ENCODE data around the gene SNUPN.

SNUPN gene

DNA sequence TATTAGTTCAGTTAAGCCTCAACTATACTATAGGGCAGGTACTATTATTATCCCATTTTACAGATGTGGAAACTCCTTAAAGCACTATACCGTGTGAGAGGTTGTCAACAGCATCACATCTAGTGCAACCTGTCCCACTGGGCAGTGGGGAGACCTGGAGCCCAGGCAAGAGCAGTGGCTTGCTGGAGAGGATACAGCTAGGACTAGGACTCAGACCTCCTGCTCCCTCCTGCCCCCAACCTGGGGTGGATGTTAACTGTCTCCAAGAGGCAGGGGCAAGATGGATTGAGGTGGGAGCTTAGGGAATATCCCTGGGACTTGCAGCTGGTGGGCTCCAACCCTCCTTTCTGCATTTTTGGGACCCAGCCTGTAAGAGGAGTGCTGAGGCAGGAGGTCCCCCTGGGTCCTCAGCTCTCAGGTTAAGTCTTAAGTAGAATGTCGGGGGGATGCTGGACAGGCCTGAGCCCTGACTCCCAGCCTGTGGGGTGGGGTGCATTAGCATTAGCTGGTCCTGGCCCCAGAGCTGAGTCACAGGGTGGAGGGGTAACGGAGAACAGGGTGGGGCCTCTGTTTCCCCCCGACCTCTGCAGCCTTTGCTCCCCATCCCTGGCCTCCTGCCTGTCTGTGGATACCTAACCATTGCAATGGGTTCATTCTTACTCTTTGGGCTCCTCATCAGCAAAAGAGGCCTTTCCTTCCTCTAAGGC is 28.8 kb upstream of the SNUPN start:
- no peak for DNase-seq (ENCODE audit: low read depth)

- no peak for DNase-seq (ENCODE audit: low read depth)
Measured at GRCh38 chr15:75653347-75653913, 27.9 kb upstream of the SNUPN start.

GRCh38 chr15:75651810-75652543 is 26.5 kb upstream of the SNUPN start:
- no peak for DNase-seq (ENCODE audit: low read depth)

DNA sequence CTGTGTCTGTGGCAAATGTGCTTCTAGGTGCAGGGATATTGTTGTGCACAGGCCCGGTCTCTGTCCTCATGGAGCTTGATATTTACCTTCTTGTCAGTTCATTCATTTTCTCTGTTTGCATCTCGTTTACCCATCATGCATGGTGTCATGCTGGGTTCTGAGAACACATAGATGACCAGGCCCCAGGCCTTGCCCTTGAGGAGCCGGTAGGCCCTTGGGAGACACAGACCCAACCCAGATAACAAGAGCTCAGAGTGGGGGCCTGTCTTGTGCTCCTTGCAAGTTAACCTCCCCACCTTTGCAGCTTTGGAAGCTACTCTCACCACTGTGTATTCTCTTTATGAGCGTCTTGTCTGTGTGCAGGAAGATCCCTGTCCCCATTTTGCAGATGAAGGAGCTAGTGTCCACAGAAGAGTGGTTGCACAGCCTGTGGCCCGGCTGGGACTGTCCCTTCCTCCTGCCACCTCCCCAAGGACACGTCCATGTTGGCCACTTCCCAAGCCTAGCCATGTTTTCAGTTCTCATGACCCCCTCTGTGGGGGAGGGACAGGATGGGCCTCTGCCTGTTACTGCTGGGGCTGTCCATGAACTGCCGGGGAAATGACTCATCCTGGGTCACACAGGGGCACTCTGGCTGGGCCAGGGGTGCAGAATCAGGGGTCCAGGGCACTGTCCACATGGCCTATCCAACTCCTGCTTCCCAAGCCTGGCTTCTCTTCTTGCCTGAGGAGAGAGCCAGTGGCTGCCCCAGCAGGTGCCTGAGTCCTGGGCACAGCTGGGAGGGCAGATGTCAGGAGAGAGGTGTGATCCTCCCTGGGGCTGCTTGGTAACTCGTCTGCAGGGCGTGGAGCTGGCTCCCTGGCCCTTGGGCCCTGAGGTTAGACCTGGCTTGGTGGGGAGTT is 25.6 kb upstream of the SNUPN start:
- DNase-seq (ENCODE audit: low read depth) = no peak

GRCh38 chr15:75649848-75650247 is 24.3 kb upstream of the SNUPN start:
- no peak for DNase-seq (ENCODE audit: low read depth)

- no peak for DNase-seq (ENCODE audit: low read depth)
Measured at GRCh38 chr15:75649045-75649761, 23.7 kb upstream of the SNUPN start.

DNA sequence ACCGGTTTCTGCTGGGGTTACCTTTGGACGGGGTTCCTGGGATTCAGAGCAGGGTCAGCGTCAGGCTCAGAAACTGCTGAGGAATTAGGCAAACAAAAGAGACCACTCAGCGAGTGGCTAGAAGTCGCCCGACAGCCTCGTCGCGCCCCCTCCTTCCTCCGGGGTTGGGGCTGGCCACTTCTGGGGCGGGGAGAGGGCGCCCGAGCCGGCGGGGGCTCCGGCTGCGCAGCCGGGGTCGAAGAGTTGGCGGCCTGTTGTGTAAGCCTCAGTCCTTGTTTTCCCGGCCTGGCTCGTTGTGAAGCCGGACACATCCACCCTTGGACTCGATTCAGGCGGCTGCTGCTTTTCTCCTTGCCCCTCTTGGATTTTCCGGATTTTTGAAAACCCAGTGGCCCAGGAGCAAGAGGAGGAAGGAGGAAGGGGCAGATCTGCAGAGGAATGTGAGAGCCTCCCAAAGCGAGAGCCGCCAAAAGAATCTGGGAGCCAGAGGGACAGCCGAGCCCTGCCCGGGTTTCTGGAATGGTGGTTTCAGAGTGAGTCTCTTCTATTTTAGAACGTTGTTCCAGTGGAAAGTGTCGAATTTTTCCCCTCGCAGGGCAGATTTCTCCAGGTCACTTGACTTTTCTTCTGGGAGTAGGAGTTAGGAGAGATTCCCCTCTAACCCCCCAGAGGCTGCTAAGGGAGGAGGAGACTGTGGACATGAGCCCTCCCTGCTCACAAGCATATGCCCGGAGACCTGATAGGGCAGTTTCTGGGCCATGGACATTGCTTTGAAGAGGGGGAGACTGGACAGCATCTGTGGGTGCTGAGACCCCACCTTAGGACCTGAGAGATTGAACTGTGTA is 22.9 kb upstream of the SNUPN start:
- DNase-seq (ENCODE audit: low read depth) = no peak

GRCh38 chr15:75647370-75648155 is 22.0 kb upstream of the SNUPN start, which contains the start of gene SNX33:
SNX33 (plus strand) TSS chr15:75647912; CDS start chr15:75649103, 1,191 bp downstream.
- DNase-seq (ENCODE audit: low read depth) = peak; percentile 37

- DNase-seq (ENCODE audit: low read depth) = no peak
Measured at GRCh38 chr15:75646944-75647364, 21.4 kb upstream of the SNUPN start.

DNA sequence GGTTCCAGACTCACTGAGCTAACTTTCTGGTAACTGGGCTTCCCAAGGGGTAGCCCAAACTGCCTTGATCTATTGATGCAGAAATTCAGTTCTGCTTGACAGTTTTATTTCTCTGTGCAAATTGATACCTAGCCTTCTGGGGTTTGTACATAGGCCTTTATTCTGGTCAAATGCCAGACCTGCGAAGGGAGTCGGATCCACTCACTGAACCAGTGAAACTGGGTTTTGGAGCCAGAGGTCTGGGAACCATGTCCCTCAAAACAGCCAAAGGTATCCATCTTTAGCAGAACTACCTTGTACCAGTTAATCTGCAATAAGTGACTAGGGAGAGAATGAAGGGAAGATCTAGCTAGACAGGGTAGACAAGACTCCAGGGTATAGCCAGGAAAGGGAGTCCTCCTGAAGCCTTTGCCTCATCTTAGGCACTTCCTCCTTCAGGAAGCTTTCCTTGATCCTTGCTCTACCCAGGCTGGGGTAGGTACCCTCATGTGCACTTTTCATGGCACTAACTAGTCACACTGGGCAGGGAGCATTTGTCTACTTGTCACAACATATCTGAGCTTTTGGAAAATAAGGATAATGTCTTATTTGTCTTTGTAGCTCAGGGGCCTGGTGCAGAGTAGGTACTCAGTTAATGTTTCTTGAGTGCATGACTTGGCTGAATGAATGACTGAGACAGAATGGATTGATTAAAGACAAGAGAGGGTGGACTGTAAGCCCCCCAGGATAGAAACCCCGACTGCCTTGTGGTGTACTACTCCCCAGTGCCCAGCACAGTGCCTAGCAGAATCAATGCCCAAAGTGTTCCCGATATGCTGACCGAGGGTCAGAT is 20.8 kb upstream of the SNUPN start:
- DNase-seq (ENCODE audit: low read depth) = no peak

GRCh38 chr15:75644376-75644775 is 18.9 kb upstream of the SNUPN start:
- no peak for DNase-seq (ENCODE audit: low read depth)

- no peak for DNase-seq (ENCODE audit: low read depth)
Measured at GRCh38 chr15:75641603-75642002, 16.1 kb upstream of the SNUPN start.

DNA sequence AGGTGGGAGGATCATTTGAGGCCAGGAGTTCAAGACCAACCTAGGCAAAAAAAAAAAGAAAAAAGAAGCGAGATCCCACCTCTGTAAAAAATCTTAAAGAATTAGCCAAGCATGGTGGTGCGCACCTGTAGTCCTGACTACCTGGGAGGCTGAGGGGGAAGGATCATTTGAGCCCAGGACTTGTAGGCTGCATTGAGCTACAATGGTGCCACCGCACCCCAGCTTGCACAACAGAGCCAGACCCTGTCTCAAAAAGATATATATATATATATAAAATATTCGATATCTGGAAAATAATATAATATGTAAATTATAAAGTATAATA is 15.6 kb upstream of the SNUPN start:
- no peak for DNase-seq (ENCODE audit: low read depth)

DNA sequence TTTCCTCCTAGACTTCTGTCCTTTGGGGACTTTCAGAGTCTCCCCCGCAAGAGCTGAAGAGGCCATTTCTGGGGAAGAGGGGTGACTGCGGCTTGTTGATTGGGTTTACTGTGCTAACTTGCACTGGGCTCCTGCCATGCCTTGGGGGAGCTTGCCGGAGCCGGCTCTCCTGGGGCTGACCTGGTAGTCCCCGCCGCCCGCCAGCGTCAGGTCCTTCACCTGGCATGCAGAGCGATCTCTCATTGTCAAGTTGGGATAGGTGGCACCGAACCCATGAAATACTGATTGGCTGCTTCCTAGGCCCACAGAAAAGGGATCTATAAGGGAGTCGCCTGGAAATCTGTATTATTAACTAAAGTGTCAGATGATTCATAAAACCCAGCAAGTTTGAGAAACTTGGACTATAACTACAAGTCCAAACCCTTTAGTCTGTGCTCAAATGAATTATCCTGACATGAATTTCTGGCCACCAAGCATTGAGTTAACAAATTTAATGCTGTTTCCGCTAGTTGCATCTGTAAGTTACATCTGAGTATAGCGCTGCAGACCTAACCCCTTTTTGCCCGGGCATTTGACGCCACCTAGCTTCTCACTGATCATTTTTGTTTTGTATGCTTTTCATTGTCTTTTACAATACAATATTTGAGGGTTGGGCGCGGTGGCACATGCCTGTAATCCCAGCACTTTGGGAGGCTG is 15.1 kb upstream of the SNUPN start:
- peak; percentile 41 for DNase-seq (ENCODE audit: low read depth)

GRCh38 chr15:75639709-75640482 is 14.4 kb upstream of the SNUPN start, which contains the start of gene IMP3:
IMP3 (minus strand) TSS chr15:75640224; CDS start chr15:75640168, 56 bp downstream.
- peak; percentile 89 for DNase-seq (ENCODE audit: low read depth)

GRCh38 chr15:75639191-75639708 is 13.7 kb upstream of the SNUPN start:
- no peak for DNase-seq (ENCODE audit: low read depth)
